ENCODE measurements around the gene FRMPD4.

FRMPD4 gene

GRCh38 chrX:12396584-12396983 lies 258.3 kb downstream of the FRMPD4 start:
- DNase-seq (ENCODE audit: low read depth) = no peak
- no peak overlapping the region for H3K4me3 ChIP-seq (ENCODE audit: control insufficient read depth, low read depth, low read length)
- no peak for TF ChIP-seq CTCF (IDR thresholded peaks at IDR 0.05; ENCODE audit: control insufficient read depth, insufficient read depth, low read depth, low read length, missing control alignments)

GRCh38 chrX:12400218-12400617 lies 261.9 kb downstream of the FRMPD4 start:
- H3K4me3 ChIP-seq (ENCODE audit: control insufficient read depth, low read depth, low read length) = no peak overlapping the region
- no peak for TF ChIP-seq CTCF (IDR thresholded peaks at IDR 0.05; ENCODE audit: control insufficient read depth, insufficient read depth, low read depth, low read length, missing control alignments)
- no peak for DNase-seq (ENCODE audit: low read depth)

- no peak for DNase-seq (ENCODE audit: low read depth)
- TF ChIP-seq CTCF (IDR thresholded peaks at IDR 0.05; ENCODE audit: control insufficient read depth, insufficient read depth, low read depth, low read length, missing control alignments) = no peak
- no peak overlapping the region for H3K4me3 ChIP-seq (ENCODE audit: control insufficient read depth, low read depth, low read length)
These were observed 263.0 kb downstream of the FRMPD4 start for GRCh38 chrX:12401252-12401651.

- DNase-seq (ENCODE audit: low read depth) = no peak
- TF ChIP-seq CTCF (IDR thresholded peaks at IDR 0.05; ENCODE audit: control insufficient read depth, insufficient read depth, low read depth, low read length, missing control alignments) = no peak
- H3K4me3 ChIP-seq (ENCODE audit: control insufficient read depth, low read depth, low read length) = no peak overlapping the region
These were observed 265.3 kb downstream of the FRMPD4 start for GRCh38 chrX:12403474-12404082.

GRCh38 chrX:12405306-12405705 lies 267.0 kb downstream of the FRMPD4 start:
- no peak for DNase-seq (ENCODE audit: low read depth)
- no peak overlapping the region for H3K4me3 ChIP-seq (ENCODE audit: control insufficient read depth, low read depth, low read length)
- no peak for TF ChIP-seq CTCF (IDR thresholded peaks at IDR 0.05; ENCODE audit: control insufficient read depth, insufficient read depth, low read depth, low read length, missing control alignments)

- H3K4me3 ChIP-seq (ENCODE audit: control insufficient read depth, low read depth, low read length) = no peak overlapping the region
- DNase-seq (ENCODE audit: low read depth) = no peak
- no peak for TF ChIP-seq CTCF (IDR thresholded peaks at IDR 0.05; ENCODE audit: control insufficient read depth, insufficient read depth, low read depth, low read length, missing control alignments)
These were observed 272.2 kb downstream of the FRMPD4 start for GRCh38 chrX:12410523-12410922.

- no peak for DNase-seq (ENCODE audit: low read depth)
- no peak overlapping the region for H3K4me3 ChIP-seq (ENCODE audit: control insufficient read depth, low read depth, low read length)
- no peak for TF ChIP-seq CTCF (IDR thresholded peaks at IDR 0.05; ENCODE audit: control insufficient read depth, insufficient read depth, low read depth, low read length, missing control alignments)
These were observed 273.6 kb downstream of the FRMPD4 start for GRCh38 chrX:12411831-12412230.
